Right renal pelvis (tissue), 4 donors: ENCODE measurements around the gene WDR75. TPM values are rescaled to one million over a fixed set of nuclear protein-coding genes. Genes with fewer than 3 reads are reported as not detected.
"Not testable (repeated sequence)": the region's sequence is repeated elsewhere in the genome, so short reads cannot be mapped to it uniquely, and the experiment has no call there.

Experiments
- DNase-seq, 4 donors: peaks; one replicate each; pipeline ENCODE4 v3.0.0-alpha.2; 2013; ENCODE audit warnings: low read depth in 4 of 4, low spot score in 3 of 4, missing footprints in 1 of 4
- polyA plus RNA-seq, 4 donors: library from polyadenylated mRNA; unstranded; fragments of 120-200 nt; gene quantifications; one replicate each; pipeline ENCODE4 v1.2.1, GENCODE V29; 2013; ENCODE audit not compliant: insufficient read length in 4 of 4

WDR75 gene
- 10 to 100 TPM; 40.8 to 54.4 (median 51.3) TPM for polyA plus RNA-seq

- DNase-seq, result peak; percentile 92 to 95 (median 92)
These were observed at the start of gene WDR75 for GRCh38 chr2:189440947-189441708. WDR75 (plus strand) TSS chr2:189441474; CDS start chr2:189441493, 19 bp downstream.

GRCh38 chr2:189393440-189394111 lies 47.7 kb upstream of the WDR75 start:
- DNase-seq, result no peak

- no peak for DNase-seq
These were observed 46.7 kb upstream of the WDR75 start for GRCh38 chr2:189394525-189394924.

GRCh38 chr2:189402932-189403331 lies 38.3 kb upstream of the WDR75 start:
- DNase-seq, result no peak

GRCh38 chr2:189406586-189407233 lies 34.6 kb upstream of the WDR75 start:
- DNase-seq, result no peak

- DNase-seq, result peak in 2 of 4 donors; percentile 20 to 33
These were observed 33.7 kb upstream of the WDR75 start for GRCh38 chr2:189407281-189408209.

GRCh38 chr2:189408294-189408693 lies 33.0 kb upstream of the WDR75 start:
- DNase-seq, result no peak

- no peak for DNase-seq
These were observed 32.1 kb upstream of the WDR75 start for GRCh38 chr2:189409131-189409530.

GRCh38 chr2:189409647-189410046 lies 31.6 kb upstream of the WDR75 start:
- DNase-seq, result no peak

- DNase-seq, result peak in 2 of 4 donors; percentile 43 to 49
These were observed 29.4 kb upstream of the WDR75 start for GRCh38 chr2:189411860-189412259.

GRCh38 chr2:189412330-189412953 lies 28.8 kb upstream of the WDR75 start:
- DNase-seq, result peak in 2 of 4 donors; percentile 31 to 34

GRCh38 chr2:189413249-189413648 lies 28.0 kb upstream of the WDR75 start:
- no peak for DNase-seq

GRCh38 chr2:189421644-189422043 lies 19.6 kb upstream of the WDR75 start:
- DNase-seq, result no peak

- no peak for DNase-seq
These were observed 16.3 kb upstream of the WDR75 start for GRCh38 chr2:189424961-189425360.

GRCh38 chr2:189425676-189426075 lies 15.6 kb upstream of the WDR75 start:
- no peak for DNase-seq

GRCh38 chr2:189426886-189427285 lies 14.4 kb upstream of the WDR75 start:
- DNase-seq, result no peak

GRCh38 chr2:189427872-189428271 lies 13.4 kb upstream of the WDR75 start:
- DNase-seq, result no peak

GRCh38 chr2:189430448-189430847 lies 10.8 kb upstream of the WDR75 start:
- DNase-seq, result not testable (repeated sequence)

- DNase-seq, result not testable (repeated sequence)
These were observed 5.5 kb upstream of the WDR75 start for GRCh38 chr2:189435803-189436202.

- no peak for DNase-seq
These were observed 3.3 kb upstream of the WDR75 start for GRCh38 chr2:189437926-189438325.
